Upper lobe of left lung (tissue), 6 donors: Measurements from ENCODE around the gene UIMC1. TPM values are rescaled to one million over a fixed set of nuclear protein-coding genes. Genes with fewer than 3 reads are reported as not detected.
"Not testable (repeated sequence)": the region's sequence is repeated elsewhere in the genome, so short reads cannot be mapped to it uniquely, and the experiment has no call there.

Source experiments
- ATAC-seq, 2 donors: fragments of 200-7000 bp; cut with Tn5 transposase; one replicate each; pipeline ENCODE4 v1.9.1; 2022; ENCODE audit warnings: mild to moderate bottlenecking in 2 of 2, moderate library complexity in 2 of 2; ENCODE audit not compliant: low FRiP score in 2 of 2
- DNase-seq, 2 donors: peaks; one replicate each; pipeline ENCODE4 v3.0.0-alpha.2; 2019 to 2020
- H3K27ac ChIP-seq, 4 donors: fragments of 200-600 bp; sonication (generic); one replicate each; pipeline ENCODE4 v1.5.1; 2016 to 2019
- H3K27me3 ChIP-seq, 4 donors: fragments of 200-600 bp; sonication (generic); one replicate each; pipeline ENCODE4 v1.5.1; 2017 to 2019
- H3K36me3 ChIP-seq, 4 donors: fragments of 200-600 bp; sonication (generic); one replicate each; pipeline ENCODE4 v1.5.1; 2016 to 2019
- H3K4me1 ChIP-seq, 4 donors: fragments of 200-600 bp; sonication (generic); one replicate each; pipeline ENCODE4 v1.5.1; 2018 to 2019
- H3K4me3 ChIP-seq, 4 donors: fragments of 200-600 bp; sonication (generic); one replicate each; pipeline ENCODE4 v1.5.1; 2017 to 2019; ENCODE audit warnings: mild to moderate bottlenecking in 2 of 4, moderate library complexity in 1 of 4
- H3K9me3 ChIP-seq, 4 donors: fragments of 200-600 bp; sonication (generic); one replicate each; pipeline ENCODE4 v1.5.1; 2018 to 2019
- EP300 ChIP-seq, 4 donors: sonication (generic); formaldehyde crosslinking; IDR thresholded peaks; one replicate each; pipeline ENCODE4 v1.5.1; 2017; ENCODE audit warnings: antibody characterized with exemption in 4 of 4, control low read depth in 2 of 4
- POLR2A ChIP-seq, 4 donors: fragments of 450-650 bp; IDR thresholded peaks; one replicate each; pipeline ENCODE4 v1.5.1; 2016 to 2017; ENCODE audit warnings: antibody characterized with exemption in 4 of 4, mild to moderate bottlenecking in 2 of 4
- POLR2AphosphoS5 ChIP-seq, 2 donors: sonication (generic); formaldehyde crosslinking; IDR thresholded peaks; one replicate each; pipeline ENCODE4 v1.5.1; 2017; ENCODE audit warnings: antibody characterized with exemption in 2 of 2
- WGBS, 2 donors: methylation state at CpG; one replicate each; pipeline ENCODE4 v1.1.5; 2017 to 2018; 5-methylcytosine and 5-hydroxymethylcytosine counted together
- total RNA-seq, 6 donors: library from RNA; depleted of rRNA in 4 of 6; stranded (reverse); fragments of >200 nt in 4 of 6; gene quantifications; one replicate each; pipeline versions ENCODE4 v1.1.0 to v1.2.1, GENCODE V29; 2016 to 2021
- TF ChIP-seq, protein P1 (sequence below), 6 experiments: fragments of 450-650 bp in 4 of 6; fragments of 200-600 bp in 2 of 6; sonication (generic) in 2 of 6; IDR thresholded peaks; one replicate each; pipeline ENCODE4 v1.5.1; 2016 to 2019; ENCODE audit warnings: antibody characterized with exemption in 6 of 6
- donor health status: DM: no; HTN: no; CAD: no; lungs with moderate emphysema.
- donor health status: DM: no; HTN: yes; CAD: no; lungs with severe emphysema.

Gene UIMC1
- total RNA-seq, 6 donors from 2014 or later, result 26.7 to 87.0 (median 37.9) TPM

GRCh38 chr5:176995896-176996767 lies 10.4 kb downstream of the UIMC1 start:
- Histone ChIP-seq H3K9me3 (no peaks in the 10 kb centered on the region), H3K36me3 (no peaks in the 10 kb centered on the region), H3K4me3 (no peak overlapping the region), H3K27me3 (no peaks in the 10 kb centered on the region), H3K27ac (peak overlapping the region; percentile 10 to 82 (median 68)), H3K4me1 (peaks cover 12 to 46% (median 35%) of the 10 kb centered on the region in 4 donors)
- TF ChIP-seq, protein P1, sequence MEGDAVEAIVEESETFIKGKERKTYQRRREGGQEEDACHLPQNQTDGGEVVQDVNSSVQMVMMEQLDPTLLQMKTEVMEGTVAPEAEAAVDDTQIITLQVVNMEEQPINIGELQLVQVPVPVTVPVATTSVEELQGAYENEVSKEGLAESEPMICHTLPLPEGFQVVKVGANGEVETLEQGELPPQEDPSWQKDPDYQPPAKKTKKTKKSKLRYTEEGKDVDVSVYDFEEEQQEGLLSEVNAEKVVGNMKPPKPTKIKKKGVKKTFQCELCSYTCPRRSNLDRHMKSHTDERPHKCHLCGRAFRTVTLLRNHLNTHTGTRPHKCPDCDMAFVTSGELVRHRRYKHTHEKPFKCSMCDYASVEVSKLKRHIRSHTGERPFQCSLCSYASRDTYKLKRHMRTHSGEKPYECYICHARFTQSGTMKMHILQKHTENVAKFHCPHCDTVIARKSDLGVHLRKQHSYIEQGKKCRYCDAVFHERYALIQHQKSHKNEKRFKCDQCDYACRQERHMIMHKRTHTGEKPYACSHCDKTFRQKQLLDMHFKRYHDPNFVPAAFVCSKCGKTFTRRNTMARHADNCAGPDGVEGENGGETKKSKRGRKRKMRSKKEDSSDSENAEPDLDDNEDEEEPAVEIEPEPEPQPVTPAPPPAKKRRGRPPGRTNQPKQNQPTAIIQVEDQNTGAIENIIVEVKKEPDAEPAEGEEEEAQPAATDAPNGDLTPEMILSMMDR (IDR thresholded peaks at IDR 0.05), result no peak
- TF ChIP-seq POLR2A (IDR thresholded peaks at IDR 0.05) (no peak), POLR2AphosphoS5 (IDR thresholded peaks at IDR 0.05) (no peak), EP300 (IDR thresholded peaks at IDR 0.05) (no peak)
- no peak for DNase-seq
- no peak for ATAC-seq
- 29 to 39% methylated on average over 4 of the region's 4 CpGs for WGBS, 2 donors

DNA sequence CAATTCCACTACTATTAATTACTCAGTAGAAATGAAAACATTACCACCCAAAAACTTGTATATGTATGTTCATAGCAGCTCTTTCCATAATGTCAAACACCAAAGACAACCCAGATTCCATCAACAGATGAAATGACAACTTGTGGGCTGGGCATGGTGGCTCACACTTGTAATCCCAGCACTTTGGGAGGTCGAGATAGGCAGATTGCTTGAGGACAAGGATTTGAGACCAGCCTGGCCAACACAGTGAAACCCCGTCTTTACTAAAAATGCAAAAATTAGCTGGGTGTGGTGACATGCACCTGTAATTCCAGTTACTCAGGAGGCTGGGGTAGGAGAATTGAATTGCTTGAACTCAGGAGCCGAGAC lies 11.5 kb downstream of the UIMC1 start:
- no peak overlapping the region for H3K4me3 ChIP-seq
- H3K27ac ChIP-seq, result peak overlapping the region; percentile 72 to 82 (median 77)
- no peak for TF ChIP-seq EP300 (IDR thresholded peaks at IDR 0.05)
- no peak for TF ChIP-seq POLR2A (IDR thresholded peaks at IDR 0.05)
- TF ChIP-seq POLR2AphosphoS5 (IDR thresholded peaks at IDR 0.05), result no peak
- TF ChIP-seq, protein P1 (IDR thresholded peaks at IDR 0.05), result no peak
- H3K36me3 ChIP-seq, result no peaks in the 10 kb centered on the region
- no peak for DNase-seq
- no peaks in the 10 kb centered on the region for H3K27me3 ChIP-seq
- no peaks in the 10 kb centered on the region for H3K9me3 ChIP-seq
- no peak for ATAC-seq
- 83 to 87% methylated on average over 3 of the region's 3 CpGs for WGBS, 2 donors
- H3K4me1 ChIP-seq, result peaks cover 12 to 38% (median 29%) of the 10 kb centered on the region in 4 donors

DNA sequence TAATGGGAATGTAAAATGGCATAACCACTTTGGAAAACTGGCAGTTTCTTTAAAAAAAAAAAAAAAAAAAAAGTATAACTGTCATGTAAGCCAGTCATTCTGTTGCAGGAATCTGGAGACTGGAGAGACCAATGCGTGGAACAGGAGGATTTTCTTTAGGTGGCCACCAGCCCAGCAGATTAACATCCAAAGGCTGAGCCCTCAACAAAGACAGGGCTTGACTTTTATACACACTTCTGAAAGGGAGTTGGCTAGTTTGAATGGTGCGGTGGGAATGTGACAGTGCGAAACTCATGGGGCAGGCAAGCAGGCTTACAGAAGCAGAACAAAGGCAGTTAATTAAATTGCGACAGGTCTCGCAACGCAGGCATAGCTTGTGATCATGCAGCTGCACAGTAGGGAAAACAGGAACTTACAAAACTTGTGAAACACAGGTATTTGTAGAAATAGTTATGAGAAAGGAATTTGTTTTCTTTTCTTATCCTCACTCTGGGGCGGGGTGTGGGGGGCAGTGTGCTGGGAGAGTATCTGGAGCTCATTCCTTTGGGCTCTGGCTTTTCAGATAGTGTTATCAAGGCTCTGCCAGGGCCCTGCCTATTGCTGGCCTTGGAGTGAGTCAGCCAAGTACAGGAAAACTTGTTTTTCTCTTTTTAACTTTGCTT lies 12.0 kb downstream of the UIMC1 start:
- peak overlapping the region; percentile 72 to 82 (median 77) for H3K27ac ChIP-seq
- TF ChIP-seq POLR2AphosphoS5 (IDR thresholded peaks at IDR 0.05), result peak; percentile 55 to 56
- TF ChIP-seq, protein P1 (IDR thresholded peaks at IDR 0.05), result no peak
- TF ChIP-seq POLR2A (IDR thresholded peaks at IDR 0.05), result no peak
- TF ChIP-seq EP300 (IDR thresholded peaks at IDR 0.05), result peak in 1 of 4 donors; percentile 66
- H3K4me1 ChIP-seq, result peaks cover 12 to 36% (median 27%) of the 10 kb centered on the region in 4 donors
- H3K36me3 ChIP-seq, result no peaks in the 10 kb centered on the region
- peak in 1 of 2 donors; percentile 83 for DNase-seq
- H3K4me3 ChIP-seq, result no peak overlapping the region
- ATAC-seq, result peak; percentile 75 to 89
- H3K9me3 ChIP-seq, result no peaks in the 10 kb centered on the region
- no peaks in the 10 kb centered on the region for H3K27me3 ChIP-seq
- WGBS, 2 donors, result 64 to 66% methylated on average over 7 of the region's 7 CpGs

DNA sequence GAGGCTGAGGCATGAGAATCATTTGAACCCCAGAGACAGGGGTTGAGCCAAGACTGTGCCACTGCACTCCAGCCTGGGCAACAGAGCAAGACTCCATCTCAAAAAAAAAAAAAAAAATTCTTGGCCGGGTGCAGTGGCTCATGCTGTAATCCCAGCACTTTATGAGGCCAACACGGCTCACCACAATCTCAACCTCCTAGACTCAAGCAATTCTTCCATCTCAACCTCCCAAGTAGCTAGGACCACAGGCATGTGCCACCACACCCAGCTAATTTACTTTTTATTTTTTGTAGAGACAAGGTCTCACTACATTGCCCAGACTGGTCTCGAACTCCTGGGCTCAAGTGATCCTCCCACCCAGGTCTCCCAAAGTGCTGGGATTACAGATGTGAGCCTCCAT lies 13.5 kb downstream of the UIMC1 start:
- Histone ChIP-seq H3K4me1 (peaks cover 12 to 30% (median 23%) of the 10 kb centered on the region in 4 donors), H3K27ac (peak overlapping the region in 2 of 4 donors; percentile 23 to 76)
- not testable (repeated sequence) for H3K4me3 ChIP-seq, H3K9me3 ChIP-seq, H3K36me3 ChIP-seq, H3K27me3 ChIP-seq, ATAC-seq, DNase-seq
- 85 to 92% methylated on average over 3 of the region's 3 CpGs for WGBS, 2 donors

DNA sequence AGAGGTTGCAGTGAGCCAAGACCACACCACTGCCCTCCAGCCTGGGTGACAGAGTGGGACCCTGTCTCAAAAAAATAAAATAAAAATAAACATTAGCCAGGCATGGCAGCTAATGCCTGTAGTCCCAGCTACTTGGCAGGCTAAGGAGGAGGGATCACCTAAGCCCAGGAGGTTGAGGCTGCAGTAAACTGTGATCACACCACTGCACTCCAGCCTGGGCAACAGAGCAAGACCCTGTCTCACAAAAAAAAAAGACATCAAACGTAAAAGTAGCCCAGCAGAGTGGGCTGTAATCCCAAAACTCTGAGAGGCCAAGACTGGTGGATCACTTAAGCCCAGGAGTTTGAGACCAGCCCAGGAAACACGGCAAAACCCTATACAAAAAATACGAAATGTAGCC lies 19.0 kb downstream of the UIMC1 start:
- ATAC-seq, result no peak
- TF ChIP-seq POLR2A (IDR thresholded peaks at IDR 0.05), result no peak
- no peak for TF ChIP-seq POLR2AphosphoS5 (IDR thresholded peaks at IDR 0.05)
- TF ChIP-seq, protein P1 (IDR thresholded peaks at IDR 0.05), result no peak
- TF ChIP-seq EP300 (IDR thresholded peaks at IDR 0.05), result no peak
- DNase-seq, result no peak
- H3K9me3 ChIP-seq, result no peaks in the 10 kb centered on the region
- peaks cover 0 to 1% (median under 1%) of the 10 kb centered on the region in 4 donors for H3K36me3 ChIP-seq
- H3K27me3 ChIP-seq, result no peaks in the 10 kb centered on the region
- 82 to 86% methylated on average over 3 of the region's 3 CpGs for WGBS, 2 donors
- H3K4me3 ChIP-seq, result no peak overlapping the region
- H3K27ac ChIP-seq, result no peak overlapping the region
- peaks cover 3 to 5% (median 4%) of the 10 kb centered on the region in 4 donors for H3K4me1 ChIP-seq
